HG03280 (cell line): ENCODE measurements around the gene LRMDA.

ENCODE experiments used
- ATAC-seq: cut with Tn5 transposase; IDR thresholded peaks from one replicate; pipeline ENCODE4 v1.9.1; 2021; ENCODE audit warnings: mild to moderate bottlenecking, moderate library complexity; ENCODE audit not compliant: unreplicated experiment

Gene LRMDA

GRCh38 chr10:76394707-76395042, 963.3 kb downstream of the LRMDA start:
- ATAC-seq: no peak

GRCh38 chr10:76395251-76395650, 963.8 kb downstream of the LRMDA start:
- no peak for ATAC-seq

- ATAC-seq: no peak
Measured at GRCh38 chr10:76396134-76396533, 964.7 kb downstream of the LRMDA start.

- no peak for ATAC-seq
Measured at GRCh38 chr10:76397181-76398042, 966.0 kb downstream of the LRMDA start.

- ATAC-seq: no peak
Measured at GRCh38 chr10:76398043-76398710, 966.8 kb downstream of the LRMDA start.

GRCh38 chr10:76399226-76399625, 967.8 kb downstream of the LRMDA start:
- ATAC-seq: no peak

GRCh38 chr10:76401006-76401405, 969.6 kb downstream of the LRMDA start:
- no peak for ATAC-seq

GRCh38 chr10:76403912-76404311, 972.5 kb downstream of the LRMDA start:
- ATAC-seq: no peak

- ATAC-seq: no peak
Measured at GRCh38 chr10:76404531-76404930, 973.1 kb downstream of the LRMDA start.

GRCh38 chr10:76405922-76406321, 974.5 kb downstream of the LRMDA start:
- ATAC-seq: no peak

GRCh38 chr10:76408646-76409045, 977.2 kb downstream of the LRMDA start:
- no peak for ATAC-seq

GRCh38 chr10:76411729-76412435, 980.5 kb downstream of the LRMDA start:
- ATAC-seq: no peak

- ATAC-seq: no peak
Measured at GRCh38 chr10:76415554-76415953, 984.1 kb downstream of the LRMDA start.

GRCh38 chr10:76416642-76417041, 985.2 kb downstream of the LRMDA start:
- ATAC-seq: no peak

GRCh38 chr10:76420725-76421124, 989.3 kb downstream of the LRMDA start:
- no peak for ATAC-seq

- ATAC-seq: no peak
Measured at GRCh38 chr10:76422769-76423168, 991.3 kb downstream of the LRMDA start.

- ATAC-seq: no peak
Measured at GRCh38 chr10:76428551-76429367, 997.3 kb downstream of the LRMDA start.

- no peak for ATAC-seq
Measured at GRCh38 chr10:76429368-76430060, 998.1 kb downstream of the LRMDA start.

- ATAC-seq: no peak
Measured at GRCh38 chr10:76430061-76430645, 998.7 kb downstream of the LRMDA start.
